NCI-H69 (cell line): Measurements from ENCODE around the gene MLN.

Source experiments
- DNase-seq: peaks from one replicate; lab custom pipeline; 2025; lab: John Stamatoyannopoulos, UW

Gene MLN

GRCh38 chr6:33788694-33789549 is 14.9 kb downstream of the MLN start, which contains the start of gene LEMD2:
Gene LEMD2 (minus strand): TSS chr6:33789130. CDS start chr6:33789116, 14 bp downstream.
- peak; percentile 97 for DNase-seq

- DNase-seq = peak; percentile 80
Measured at GRCh38 chr6:33787954-33788693, 15.7 kb downstream of the MLN start.

GRCh38 chr6:33787346-33787953 is 16.4 kb downstream of the MLN start:
- DNase-seq = no peak

GRCh38 chr6:33786736-33787135 is 17.1 kb downstream of the MLN start:
- DNase-seq = no peak

GRCh38 chr6:33785778-33786177 is 18.0 kb downstream of the MLN start:
- no peak for DNase-seq

- no peak for DNase-seq
Measured at GRCh38 chr6:33784787-33785186, 19.0 kb downstream of the MLN start.

GRCh38 chr6:33783781-33784520 is 19.9 kb downstream of the MLN start:
- DNase-seq = no peak

GRCh38 chr6:33782561-33782960 is 21.2 kb downstream of the MLN start:
- no peak for DNase-seq

- DNase-seq = no peak
Measured at GRCh38 chr6:33781131-33781975, 22.4 kb downstream of the MLN start.

- DNase-seq = no peak
Measured at GRCh38 chr6:33779895-33780294, 23.9 kb downstream of the MLN start.

- no peak for DNase-seq
Measured at GRCh38 chr6:33779290-33779689, 24.5 kb downstream of the MLN start.

GRCh38 chr6:33778444-33779121 is 25.2 kb downstream of the MLN start:
- no peak for DNase-seq

- no peak for DNase-seq
Measured at GRCh38 chr6:33777398-33778388, 26.1 kb downstream of the MLN start.

GRCh38 chr6:33776764-33777163 is 27.0 kb downstream of the MLN start:
- no peak for DNase-seq

GRCh38 chr6:33776186-33776585 is 27.6 kb downstream of the MLN start:
- no peak for DNase-seq

GRCh38 chr6:33774774-33775173 is 29.0 kb downstream of the MLN start:
- no peak for DNase-seq

- no peak for DNase-seq
Measured at GRCh38 chr6:33772902-33773472, 30.8 kb downstream of the MLN start.

GRCh38 chr6:33772082-33772830 is 31.5 kb downstream of the MLN start:
- no peak for DNase-seq
